IMR-90 (cell line): ENCODE results near the gene WDR70. TPM values are rescaled to one million over a fixed set of nuclear protein-coding genes. Genes with fewer than 3 reads are reported as not detected.

Source experiments
- ATAC-seq: fragments of 200-7000 bp; cut with Tn5 transposase; 2 replicates; pipeline ENCODE4 v1.9.1; 2020; ENCODE audit warnings: low read depth, mild to moderate bottlenecking, moderate library complexity
- BruUV-seq: library from RNA; stranded (reverse); fragments of 400-500 nt; replicated peaks from 2 replicates; lab custom pipeline; 2021; lab: Mats Ljungman, UMichigan
- CTCF ChIA-PET: fragments of 300-600 bp; formaldehyde crosslinking; extraction: SDS; loops from one replicate; lab custom pipeline; 2021; ENCODE audit warnings: antibody characterized with exemption; lab: Yijun Ruan, JAX
- POLR2A ChIA-PET: fragments of 300-600 bp; sonication (Branson Sonifier 250); formaldehyde crosslinking; loops from one replicate; lab custom pipeline; 2022; ENCODE audit warnings: antibody characterized with exemption; ENCODE audit not compliant: unreplicated experiment; lab: Charles Lee
- DNase-seq: peaks from one replicate; pipeline ENCODE4 v3.0.0; 2013
- H2AFZ ChIP-seq: replicated peaks from 2 replicates; pipeline ENCODE3; 2013; ENCODE audit warnings: low read length, mild to moderate bottlenecking; ENCODE audit not compliant: poor library complexity
- H2AK5ac ChIP-seq: 2 replicates; pipeline ENCODE4 v1.6.1; 2013; ENCODE audit warnings: low read depth, low read length, inconsistent platforms
- H2AK9ac ChIP-seq: replicated peaks from 2 replicates; pipeline ENCODE3; 2013; ENCODE audit warnings: mild to moderate bottlenecking, low read depth, low read length, moderate library complexity; ENCODE audit not compliant: poor library complexity
- H2BK120ac ChIP-seq: 2 replicates; pipeline ENCODE4 v1.6.1; 2013; ENCODE audit warnings: low read depth, low read length, inconsistent platforms
- H2BK15ac ChIP-seq: 3 replicates; pipeline ENCODE4 v1.6.1; 2013; ENCODE audit warnings: low read depth, low read length, inconsistent platforms
- H2BK20ac ChIP-seq: 2 replicates; pipeline ENCODE4 v1.6.1; 2013; ENCODE audit warnings: low read depth, mild to moderate bottlenecking, inconsistent platforms, low read length, moderate library complexity
- H2BK5ac ChIP-seq: 2 replicates; pipeline ENCODE4 v1.6.1; 2013; ENCODE audit warnings: mild to moderate bottlenecking, low read depth, low read length, inconsistent platforms; ENCODE audit not compliant: poor library complexity, severe bottlenecking
- H3K14ac ChIP-seq: replicated peaks from 2 replicates; pipeline ENCODE4 v1.6.1; 2013; ENCODE audit warnings: low read depth, low read length, inconsistent platforms
- H3K18ac ChIP-seq: 2 replicates; pipeline ENCODE4 v1.6.1; 2013; ENCODE audit warnings: low read depth, low read length, control low read depth
- H3K23ac ChIP-seq: 2 replicates; pipeline ENCODE4 v1.6.1; 2013; ENCODE audit warnings: low read depth, low read length, inconsistent platforms
- H3K27ac ChIP-seq: 2 replicates; pipeline ENCODE4 v1.5.1; 2013; ENCODE audit warnings: mild to moderate bottlenecking, control low read depth, low read length; ENCODE audit not compliant: insufficient read depth
- H3K27me3 ChIP-seq: 2 replicates; pipeline ENCODE4 v1.6.1; 2013; ENCODE audit warnings: low read length; ENCODE audit not compliant: control insufficient read depth, insufficient read depth
- H3K36me3 ChIP-seq: 2 replicates; pipeline ENCODE4 v1.6.1; 2013; ENCODE audit warnings: low read length, mixed read lengths; ENCODE audit not compliant: control insufficient read depth, insufficient read depth
- H3K4ac ChIP-seq: 2 replicates; pipeline ENCODE4 v1.6.1; 2013; ENCODE audit warnings: low read depth, low read length, inconsistent platforms
- H3K4me1 ChIP-seq: 2 replicates; pipeline ENCODE4 v1.6.1; 2013; ENCODE audit warnings: low read length, mixed read lengths; ENCODE audit not compliant: control insufficient read depth, insufficient read depth
- H3K4me2 ChIP-seq: 2 replicates; pipeline ENCODE4 v1.6.1; 2013; ENCODE audit warnings: low read depth, mild to moderate bottlenecking, control low read depth, low read length, moderate library complexity
- H3K4me3 ChIP-seq: 2 replicates; pipeline ENCODE4 v1.5.1; 2013; ENCODE audit warnings: low read depth, mild to moderate bottlenecking, control low read depth, low read length, moderate library complexity; ENCODE audit not compliant: insufficient read depth
- H3K56ac ChIP-seq: 2 replicates; pipeline ENCODE4 v1.6.1; 2013; ENCODE audit warnings: low read length, inconsistent platforms; ENCODE audit not compliant: insufficient read depth; ENCODE audit errors: extremely low read depth
- H3K79me1 ChIP-seq, 2 experiments: 2 replicates each; pipeline ENCODE4 v1.6.1; 2013; ENCODE audit warnings: low read length in 2 of 2, inconsistent platforms in 1 of 2, low read depth in 1 of 2
- H3K9ac ChIP-seq: 2 replicates; pipeline ENCODE4 v1.6.1; 2013; ENCODE audit warnings: low read depth, low read length, control low read depth
- H3K9me1 ChIP-seq: 2 replicates; pipeline ENCODE4 v1.6.1; 2013; ENCODE audit warnings: low read length, inconsistent platforms; ENCODE audit not compliant: insufficient read depth
- H3K9me3 ChIP-seq: 2 replicates; pipeline ENCODE4 v1.6.1; 2013; ENCODE audit warnings: low read length; ENCODE audit not compliant: control insufficient read depth, insufficient read depth
- H4K20me1 ChIP-seq: 2 replicates; pipeline ENCODE4 v1.6.1; 2013; ENCODE audit warnings: low read length, inconsistent platforms; ENCODE audit not compliant: insufficient read depth
- H4K5ac ChIP-seq: 2 replicates; pipeline ENCODE4 v1.6.1; 2013; ENCODE audit warnings: mild to moderate bottlenecking, low read depth, low read length, control low read depth
- H4K8ac ChIP-seq, 2 experiments: 2 replicates each; pipeline ENCODE4 v1.6.1; 2013; ENCODE audit warnings: low read depth in 2 of 2, low read length in 2 of 2, control low read depth in 1 of 2, inconsistent platforms in 1 of 2
- H4K91ac ChIP-seq: 2 replicates; pipeline ENCODE4 v1.6.1; 2013; ENCODE audit warnings: low read depth, low read length, inconsistent platforms; ENCODE audit not compliant: insufficient read depth
- BHLHE40 ChIP-seq: fragments of 150-350 bp; IDR thresholded peaks from 2 replicates; pipeline ENCODE4 v1.6.1; 2016; ENCODE audit warnings: mild to moderate bottlenecking, low read depth, low read length
- CEBPB ChIP-seq: IDR thresholded peaks from 2 replicates; pipeline ENCODE4 v1.6.1; 2012; ENCODE audit warnings: low read depth, low read length, improper control_type of control experiment
- CHD1 ChIP-seq: IDR thresholded peaks from 2 replicates; pipeline ENCODE4 v1.6.1; 2012; ENCODE audit warnings: low read depth, low read length, improper control_type of control experiment
- FOS ChIP-seq: fragments of 150-350 bp; IDR thresholded peaks from 2 replicates; pipeline ENCODE4 v1.6.1; 2016; ENCODE audit warnings: low read depth, low read length
- MAFK ChIP-seq: IDR thresholded peaks from 2 replicates; pipeline ENCODE4 v1.6.1; 2012; ENCODE audit warnings: low read depth, low read length, improper control_type of control experiment
- MAZ ChIP-seq: IDR thresholded peaks from 2 replicates; pipeline ENCODE4 v1.6.1; 2012; ENCODE audit warnings: low read depth, mild to moderate bottlenecking, low read length, improper control_type of control experiment, moderate library complexity, borderline replicate concordance
- MXI1 ChIP-seq: IDR thresholded peaks from 2 replicates; pipeline ENCODE4 v1.6.1; 2012; ENCODE audit warnings: low read depth, mild to moderate bottlenecking, low read length, moderate library complexity, borderline replicate concordance
- NFE2L2 ChIP-seq: fragments of 150-350 bp; IDR thresholded peaks from 2 replicates; pipeline ENCODE4 v1.6.1; 2016; ENCODE audit warnings: low read depth, mild to moderate bottlenecking, low read length
- POLR2A ChIP-seq: IDR thresholded peaks from 2 replicates; pipeline ENCODE4 v1.6.1; 2012; ENCODE audit warnings: mild to moderate bottlenecking, low read depth, low read length
- RAD21 ChIP-seq: IDR thresholded peaks from 2 replicates; pipeline ENCODE4 v1.6.1; 2012; ENCODE audit warnings: low read length, improper control_type of control experiment
- RCOR1 ChIP-seq: IDR thresholded peaks from 2 replicates; pipeline ENCODE4 v1.6.1; 2012; ENCODE audit warnings: mild to moderate bottlenecking, low read length, improper control_type of control experiment; ENCODE audit not compliant: insufficient replicate concordance
- RFX5 ChIP-seq: IDR thresholded peaks from 2 replicates; pipeline ENCODE4 v1.8.0; 2012; ENCODE audit warnings: low read depth, mild to moderate bottlenecking, low read length, moderate library complexity
- SMC3 ChIP-seq: fragments of 150-350 bp; IDR thresholded peaks from 2 replicates; pipeline ENCODE4 v1.6.1; 2016; ENCODE audit warnings: low read depth, mild to moderate bottlenecking, antibody characterized with exemption, low read length, moderate library complexity
- WGBS, 2 experiments: methylation state at CpG; one replicate each; pipeline versions ENCODE4 v1.1.5 to v1.1.7; 2013; ENCODE audit warnings: missing lambda C conversion rate in 2 of 2; ENCODE audit not compliant: insufficient read length in 1 of 2; ENCODE audit errors: extremely low coverage in 2 of 2; 5-methylcytosine and 5-hydroxymethylcytosine counted together
- dilution Hi-C: fragments of 300-500 bp; cut with HindIII; formaldehyde crosslinking; loops from one replicate; pipeline ENCODE4 v1.14.3; 2018; ENCODE audit warnings: low sequenced_read_pairs; ENCODE audit not compliant: unreplicated experiment
- in situ Hi-C: fragments of 300-500 bp; cut with MboI; formaldehyde crosslinking; loops from 3 replicates; pipeline ENCODE4 v1.14.3; 2019; ENCODE audit warnings: low sequenced_read_pairs, inconsistent platforms, mixed read lengths
- intact Hi-C: fragments of 100-400 bp; cut with micrococcal nuclease; formaldehyde crosslinking; loops from 2 replicates; pipeline ENCODE4 v1.10.0; 2022
- polyA plus RNA-seq, 3 experiments: library from polyadenylated mRNA; depleted of rRNA; stranded (reverse); fragments of >200 nt; gene quantifications; 2 replicates each; pipeline ENCODE4 v1.2.3, GENCODE V29; 2012; ENCODE audit warnings: low replicate concordance in 1 of 3
- total RNA-seq: library from RNA; depleted of rRNA; stranded (reverse); fragments of >200 nt; gene quantifications from 2 replicates; pipeline ENCODE4 v1.2.3, GENCODE V29; 2012
- TF ChIP-seq, protein P1 (sequence below): fragments of 150-350 bp; IDR thresholded peaks from 2 replicates; pipeline ENCODE4 v1.6.1; 2016; ENCODE audit warnings: low read depth, mild to moderate bottlenecking, low read length, moderate library complexity, borderline replicate concordance
- TF ChIP-seq, protein P2 (sequence below): conservative IDR thresholded peaks from 2 replicates; pipeline ENCODE4 v1.5.1; 2012; ENCODE audit warnings: mild to moderate bottlenecking, low read depth, low read length, improper control_type of control experiment
- TF ChIP-seq, protein P3 (sequence below): fragments of 150-350 bp; IDR thresholded peaks from 2 replicates; pipeline ENCODE4 v1.6.1; 2017; ENCODE audit warnings: mild to moderate bottlenecking, antibody characterized with exemption, low read length, low read depth

The WDR70 gene
- total and polyA plus RNA-seq, 2 of the 4 experiments (the other 2 are of a cell fraction): 16.7 to 29.9 TPM

DNA sequence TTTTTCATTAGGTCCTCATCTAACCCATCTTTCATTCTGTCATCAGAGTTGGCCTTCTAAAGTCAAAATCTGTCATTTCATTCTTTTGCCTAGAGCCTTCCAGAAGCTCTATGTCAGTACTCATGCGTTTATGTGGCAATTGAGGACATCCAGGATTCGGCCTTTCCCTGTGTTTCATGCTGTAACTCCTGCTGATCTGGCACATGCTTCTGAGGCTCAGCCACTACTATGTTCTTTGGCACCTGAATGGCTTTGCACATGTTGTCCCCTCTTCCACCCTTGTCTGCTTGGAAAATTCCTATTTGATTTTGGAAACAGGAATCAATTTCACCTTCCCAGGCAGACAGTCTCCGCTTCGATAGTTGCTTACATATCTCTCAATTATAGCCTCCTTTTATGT lies 375.9 kb downstream of the WDR70 start:
- H3K79me1 ChIP-seq: no peaks in the 10 kb centered on the region
- ChIA-PET POLR2A (no interaction called here), CTCF (no interaction called here)
- H2AK5ac ChIP-seq: no peak overlapping the region
- H3K18ac ChIP-seq: no peak overlapping the region
- H3K4ac ChIP-seq: no peak overlapping the region
- H3K27ac ChIP-seq: no peak overlapping the region
- intact Hi-C loops (loop anchor here (5.0 kb wide), 1 partner anchor 343 kb away; no protein-coding TSS in a partner anchor), dilution Hi-C loops (no loop called here), in situ Hi-C loops (no loop called here)
- H2AK9ac ChIP-seq: no peak overlapping the region
- no peak overlapping the region for H4K5ac ChIP-seq
- ATAC-seq (no peak), DNase-seq (no peak)
- no peaks in the 10 kb centered on the region for H3K27me3 ChIP-seq
- H4K20me1 ChIP-seq: no peaks in the 10 kb centered on the region
- H3K4me1 ChIP-seq: peaks cover 3% of the 10 kb centered on the region; the same call in 1 of the 2 replicates
- H3K23ac ChIP-seq: no peak overlapping the region
- H3K36me3 ChIP-seq: no peaks in the 10 kb centered on the region
- no peak overlapping the region for H2BK20ac ChIP-seq
- H3K14ac ChIP-seq: no peak overlapping the region
- H3K56ac ChIP-seq: no peak overlapping the region
- no peaks in the 10 kb centered on the region for H3K9me1 ChIP-seq
- H4K8ac ChIP-seq: no peak overlapping the region
- H2BK120ac ChIP-seq: no peak overlapping the region
- H2AFZ ChIP-seq: no peak overlapping the region
- H3K9me3 ChIP-seq: peaks cover 3% of the 10 kb centered on the region; the same call in 1 of the 2 replicates
- TF ChIP-seq SMC3: no peak
- TF ChIP-seq NFE2L2: no peak
- TF ChIP-seq CEBPB: no peak
- no peak for TF ChIP-seq MAFK
- TF ChIP-seq RAD21: no peak
- TF ChIP-seq, protein P1, sequence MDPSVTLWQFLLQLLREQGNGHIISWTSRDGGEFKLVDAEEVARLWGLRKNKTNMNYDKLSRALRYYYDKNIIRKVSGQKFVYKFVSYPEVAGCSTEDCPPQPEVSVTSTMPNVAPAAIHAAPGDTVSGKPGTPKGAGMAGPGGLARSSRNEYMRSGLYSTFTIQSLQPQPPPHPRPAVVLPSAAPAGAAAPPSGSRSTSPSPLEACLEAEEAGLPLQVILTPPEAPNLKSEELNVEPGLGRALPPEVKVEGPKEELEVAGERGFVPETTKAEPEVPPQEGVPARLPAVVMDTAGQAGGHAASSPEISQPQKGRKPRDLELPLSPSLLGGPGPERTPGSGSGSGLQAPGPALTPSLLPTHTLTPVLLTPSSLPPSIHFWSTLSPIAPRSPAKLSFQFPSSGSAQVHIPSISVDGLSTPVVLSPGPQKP: no peak
- TF ChIP-seq POLR2A: no peak
- TF ChIP-seq FOS: no peak
- no peak for TF ChIP-seq BHLHE40
- TF ChIP-seq, protein P2, sequence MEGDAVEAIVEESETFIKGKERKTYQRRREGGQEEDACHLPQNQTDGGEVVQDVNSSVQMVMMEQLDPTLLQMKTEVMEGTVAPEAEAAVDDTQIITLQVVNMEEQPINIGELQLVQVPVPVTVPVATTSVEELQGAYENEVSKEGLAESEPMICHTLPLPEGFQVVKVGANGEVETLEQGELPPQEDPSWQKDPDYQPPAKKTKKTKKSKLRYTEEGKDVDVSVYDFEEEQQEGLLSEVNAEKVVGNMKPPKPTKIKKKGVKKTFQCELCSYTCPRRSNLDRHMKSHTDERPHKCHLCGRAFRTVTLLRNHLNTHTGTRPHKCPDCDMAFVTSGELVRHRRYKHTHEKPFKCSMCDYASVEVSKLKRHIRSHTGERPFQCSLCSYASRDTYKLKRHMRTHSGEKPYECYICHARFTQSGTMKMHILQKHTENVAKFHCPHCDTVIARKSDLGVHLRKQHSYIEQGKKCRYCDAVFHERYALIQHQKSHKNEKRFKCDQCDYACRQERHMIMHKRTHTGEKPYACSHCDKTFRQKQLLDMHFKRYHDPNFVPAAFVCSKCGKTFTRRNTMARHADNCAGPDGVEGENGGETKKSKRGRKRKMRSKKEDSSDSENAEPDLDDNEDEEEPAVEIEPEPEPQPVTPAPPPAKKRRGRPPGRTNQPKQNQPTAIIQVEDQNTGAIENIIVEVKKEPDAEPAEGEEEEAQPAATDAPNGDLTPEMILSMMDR: no peak
- no peak for TF ChIP-seq CHD1
- no peak for TF ChIP-seq RCOR1
- no peak for TF ChIP-seq MAZ
- no peak for TF ChIP-seq RFX5
- TF ChIP-seq MXI1: no peak
- TF ChIP-seq, protein P3, sequence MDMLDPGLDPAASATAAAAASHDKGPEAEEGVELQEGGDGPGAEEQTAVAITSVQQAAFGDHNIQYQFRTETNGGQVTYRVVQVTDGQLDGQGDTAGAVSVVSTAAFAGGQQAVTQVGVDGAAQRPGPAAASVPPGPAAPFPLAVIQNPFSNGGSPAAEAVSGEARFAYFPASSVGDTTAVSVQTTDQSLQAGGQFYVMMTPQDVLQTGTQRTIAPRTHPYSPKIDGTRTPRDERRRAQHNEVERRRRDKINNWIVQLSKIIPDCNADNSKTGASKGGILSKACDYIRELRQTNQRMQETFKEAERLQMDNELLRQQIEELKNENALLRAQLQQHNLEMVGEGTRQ: no peak
- H3K4me3 ChIP-seq: no peak overlapping the region
- no peak overlapping the region for H3K4me2 ChIP-seq
- no peak overlapping the region for H2BK5ac ChIP-seq
- no peak overlapping the region for H2BK15ac ChIP-seq
- no CpG with 5 or more reads among the region's 4 CpGs for WGBS, 2 experiments
- H3K9ac ChIP-seq: no peak overlapping the region
- BruUV-seq: no TSS peak
- H4K91ac ChIP-seq: no peak overlapping the region
